Measurements from ENCODE around the gene RAB8B.

RAB8B gene

GRCh38 chr15:63189941-63190768 lies 749 bp downstream of the RAB8B start:
- H3K4me3 ChIP-seq (ENCODE audit: low read depth, low read length), result peak overlapping the region; percentile 90
- TF ChIP-seq, protein P1, sequence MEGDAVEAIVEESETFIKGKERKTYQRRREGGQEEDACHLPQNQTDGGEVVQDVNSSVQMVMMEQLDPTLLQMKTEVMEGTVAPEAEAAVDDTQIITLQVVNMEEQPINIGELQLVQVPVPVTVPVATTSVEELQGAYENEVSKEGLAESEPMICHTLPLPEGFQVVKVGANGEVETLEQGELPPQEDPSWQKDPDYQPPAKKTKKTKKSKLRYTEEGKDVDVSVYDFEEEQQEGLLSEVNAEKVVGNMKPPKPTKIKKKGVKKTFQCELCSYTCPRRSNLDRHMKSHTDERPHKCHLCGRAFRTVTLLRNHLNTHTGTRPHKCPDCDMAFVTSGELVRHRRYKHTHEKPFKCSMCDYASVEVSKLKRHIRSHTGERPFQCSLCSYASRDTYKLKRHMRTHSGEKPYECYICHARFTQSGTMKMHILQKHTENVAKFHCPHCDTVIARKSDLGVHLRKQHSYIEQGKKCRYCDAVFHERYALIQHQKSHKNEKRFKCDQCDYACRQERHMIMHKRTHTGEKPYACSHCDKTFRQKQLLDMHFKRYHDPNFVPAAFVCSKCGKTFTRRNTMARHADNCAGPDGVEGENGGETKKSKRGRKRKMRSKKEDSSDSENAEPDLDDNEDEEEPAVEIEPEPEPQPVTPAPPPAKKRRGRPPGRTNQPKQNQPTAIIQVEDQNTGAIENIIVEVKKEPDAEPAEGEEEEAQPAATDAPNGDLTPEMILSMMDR (conservative IDR thresholded peaks at IDR 0.05; ENCODE audit: low read depth, low read length), result no peak
- DNase-seq (ENCODE audit: low read depth), result no peak

DNA sequence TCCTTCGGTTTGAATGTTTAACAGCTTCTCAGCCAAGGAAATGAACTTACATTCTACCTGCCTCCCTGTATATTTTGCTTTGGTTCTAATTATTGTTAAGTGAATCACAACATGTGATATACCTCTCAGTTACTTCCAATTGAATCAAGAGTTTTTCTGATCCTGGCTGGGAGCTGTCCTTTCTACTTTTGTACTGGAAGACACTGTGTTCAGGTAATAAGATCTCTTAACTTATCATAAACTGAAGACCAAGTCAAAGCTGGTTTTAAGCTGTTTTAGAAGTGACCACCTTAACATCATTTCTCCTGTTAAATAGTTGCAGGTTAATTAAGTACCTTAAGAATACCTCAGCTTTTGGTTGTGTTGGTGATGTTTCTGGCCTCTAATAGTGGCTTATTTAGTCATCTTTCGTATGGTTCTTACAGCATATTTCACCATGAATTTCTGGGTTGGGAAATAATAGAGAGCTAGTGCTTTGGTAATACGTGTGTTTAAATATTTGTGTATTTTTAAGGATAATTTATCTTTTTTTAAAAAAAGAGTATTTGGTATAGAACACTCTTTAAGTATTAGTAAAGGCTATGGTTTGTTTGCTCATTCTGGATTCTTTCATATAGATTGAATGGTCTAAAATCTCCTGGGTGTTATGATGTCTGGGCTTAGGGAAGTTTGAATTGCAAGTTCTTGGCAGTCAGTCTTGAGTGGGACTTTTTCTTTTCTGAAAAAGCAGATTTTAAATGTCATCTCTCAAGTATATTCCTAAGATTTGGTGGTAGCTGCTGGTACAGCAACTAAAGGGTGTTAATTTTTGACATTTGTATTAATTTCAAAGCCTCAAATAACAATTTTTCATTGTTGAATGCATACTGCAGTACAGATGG lies 1.6 kb downstream of the RAB8B start:
- DNase-seq (ENCODE audit: low read depth), result peak; percentile 48
- TF ChIP-seq, protein P1 (conservative IDR thresholded peaks at IDR 0.05; ENCODE audit: low read depth, low read length), result no peak
- peak overlapping the region; percentile 90 for H3K4me3 ChIP-seq (ENCODE audit: low read depth, low read length)

- DNase-seq (ENCODE audit: low read depth), result peak; percentile 47
- peak overlapping the region; percentile 90 for H3K4me3 ChIP-seq (ENCODE audit: low read depth, low read length)
- TF ChIP-seq, protein P1 (conservative IDR thresholded peaks at IDR 0.05; ENCODE audit: low read depth, low read length), result no peak
Observed at GRCh38 chr15:63191895-63192618, 2.7 kb downstream of the RAB8B start.

- DNase-seq (ENCODE audit: low read depth), result no peak
- no peak overlapping the region for H3K4me3 ChIP-seq (ENCODE audit: low read depth, low read length)
Observed at GRCh38 chr15:63192619-63193206, 3.3 kb downstream of the RAB8B start.

DNA sequence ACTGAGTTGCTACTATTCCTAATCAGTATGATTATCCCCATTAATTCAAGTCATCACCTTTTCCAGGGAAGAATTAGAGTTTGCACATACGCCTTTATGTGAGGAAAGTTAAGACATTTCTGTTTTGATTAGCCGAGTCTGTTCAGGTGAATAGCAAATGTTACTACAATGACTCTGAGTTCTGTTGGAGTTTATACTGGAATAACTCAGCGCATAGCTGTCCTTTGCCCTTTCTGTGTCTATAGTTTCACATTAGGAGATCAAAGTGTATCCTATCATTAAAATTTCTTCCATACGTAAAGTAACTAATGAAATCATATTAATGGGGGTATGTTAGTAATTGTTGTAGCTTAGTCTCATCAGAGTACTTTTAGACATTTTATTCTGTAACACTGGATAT lies 4.9 kb downstream of the RAB8B start:
- no peak for DNase-seq (ENCODE audit: low read depth)
- H3K4me3 ChIP-seq (ENCODE audit: low read depth, low read length), result no peak overlapping the region
- TF ChIP-seq, protein P1 (conservative IDR thresholded peaks at IDR 0.05; ENCODE audit: low read depth, low read length), result no peak

More at GRCh38 chr15:63192619-63193206, 3.3 kb downstream of the RAB8B start:
- TF ChIP-seq, protein P1 (conservative IDR thresholded peaks at IDR 0.05; ENCODE audit: low read depth, low read length), result no peak

DNA sequence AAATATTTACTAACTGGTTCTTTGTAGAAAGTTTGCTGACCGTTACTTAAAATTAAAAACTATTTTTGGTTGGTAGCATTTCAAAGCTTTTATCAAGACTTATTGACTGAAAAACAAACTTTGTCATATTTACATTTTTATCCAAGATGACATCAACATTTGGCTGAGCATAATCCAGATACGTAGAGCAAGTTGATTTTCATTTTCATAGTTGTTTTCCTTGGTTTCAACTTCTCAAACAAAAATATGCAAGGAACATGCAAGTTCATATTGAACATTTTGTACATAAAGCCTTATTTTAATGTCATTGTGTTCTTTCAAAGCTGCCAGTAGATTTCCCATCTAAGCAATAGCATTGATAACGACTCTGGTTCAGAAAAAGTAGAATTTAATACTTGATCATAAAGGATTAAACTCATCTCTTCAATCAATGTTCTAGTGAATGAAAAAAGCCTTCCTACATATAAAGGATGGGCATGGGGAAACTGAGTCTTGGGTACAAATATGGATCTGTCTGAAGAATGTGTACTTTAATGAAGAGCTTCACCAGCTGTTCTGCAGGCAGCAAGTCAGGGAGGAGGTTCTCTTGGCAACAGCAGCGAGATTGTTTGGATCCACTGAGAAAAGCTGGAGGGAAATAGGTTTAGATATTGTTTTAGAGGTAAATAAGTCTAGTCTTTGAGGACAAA lies 5.6 kb downstream of the RAB8B start:
- no peak for DNase-seq (ENCODE audit: low read depth)
- TF ChIP-seq, protein P1 (conservative IDR thresholded peaks at IDR 0.05; ENCODE audit: low read depth, low read length), result no peak
- H3K4me3 ChIP-seq (ENCODE audit: low read depth, low read length), result no peak overlapping the region
